CD14-positive monocyte (primary cell): ENCODE results near the gene ACY1. TPM values are rescaled to one million over a fixed set of nuclear protein-coding genes. Genes with fewer than 3 reads are reported as not detected.

Experiments
- DNase-seq, 3 donors: peaks; one replicate each; pipeline ENCODE4 v3.0.0-alpha.2; 2011 to 2022
- H2AFZ ChIP-seq: 2 replicates; pipeline ENCODE4 v1.6.0; 2012; ENCODE audit warnings: mild to moderate bottlenecking, low read depth, low read length, inconsistent platforms; ENCODE audit not compliant: insufficient read depth, poor library complexity, severe bottlenecking
- H3K27ac ChIP-seq, 2 donors: 1 replicate in 1 of 2; 2 replicates in 1 of 2; pipeline ENCODE4 v1.5.1; 2012 to 2013; ENCODE audit warnings: low read length in 2 of 2, control low read depth in 1 of 2, inconsistent platforms in 1 of 2, low read depth in 1 of 2, mild to moderate bottlenecking in 1 of 2
- H3K27me3 ChIP-seq, 2 donors: one replicate each; pipeline versions ENCODE4 v1.6.0 to v1.6.1; 2011 to 2013; ENCODE audit warnings: low read length in 2 of 2; ENCODE audit not compliant: control insufficient read depth in 2 of 2, insufficient read depth in 2 of 2
- H3K36me3 ChIP-seq, 2 donors: replicated peaks in 1 of 2; 1 replicate in 1 of 2; 2 replicates in 1 of 2; pipeline versions ENCODE4 v1.5.1 to v1.6.1; 2012 to 2013; ENCODE audit warnings: low read length in 2 of 2, control low read depth in 1 of 2, inconsistent platforms in 1 of 2, mild to moderate bottlenecking in 1 of 2; ENCODE audit not compliant: insufficient read depth in 2 of 2, control insufficient read depth in 1 of 2
- H3K4me1 ChIP-seq, 2 donors: 1 replicate in 1 of 2; 2 replicates in 1 of 2; pipeline versions ENCODE4 v1.5.1 to v1.6.1; 2012 to 2013; ENCODE audit warnings: low read length in 2 of 2, control low read depth in 1 of 2, inconsistent platforms in 1 of 2, mild to moderate bottlenecking in 1 of 2, moderate library complexity in 1 of 2; ENCODE audit not compliant: insufficient read depth in 2 of 2, control insufficient read depth in 1 of 2
- H3K4me2 ChIP-seq: replicated peaks from 2 replicates; pipeline ENCODE3; 2012; ENCODE audit warnings: low read length, moderate library complexity, mild to moderate bottlenecking; ENCODE audit not compliant: poor library complexity, severe bottlenecking; ENCODE audit errors: extremely low read depth
- H3K4me3 ChIP-seq, 3 experiments: fragments of 200-600 bp in 1 of 3; sonication (generic) in 1 of 3; replicated peaks in 1 of 3; 1 replicate in 2 of 3; 2 replicates in 1 of 3; pipeline ENCODE4 v1.5.1; 2011 to 2013; ENCODE audit warnings: low read length in 3 of 3, mild to moderate bottlenecking in 3 of 3, control low read depth in 2 of 3, low read depth in 2 of 3, inconsistent platforms in 1 of 3, moderate library complexity in 1 of 3
- H3K79me2 ChIP-seq: 2 replicates; pipeline ENCODE4 v1.6.0; 2012; ENCODE audit warnings: mild to moderate bottlenecking, control low read depth, inconsistent platforms, low read length, moderate library complexity; ENCODE audit not compliant: insufficient read depth
- H3K9ac ChIP-seq: 2 replicates; pipeline ENCODE4 v1.6.0; 2017; ENCODE audit warnings: low read length, mild to moderate bottlenecking; ENCODE audit not compliant: insufficient read depth, poor library complexity, severe bottlenecking
- H3K9me3 ChIP-seq, 2 donors: replicated peaks in 1 of 2; 1 replicate in 1 of 2; 2 replicates in 1 of 2; pipeline versions ENCODE4 v1.5.1 to v1.6.1; 2012 to 2013; ENCODE audit warnings: low read length in 2 of 2, control low read depth in 1 of 2; ENCODE audit not compliant: control insufficient read depth in 1 of 2, insufficient read depth in 1 of 2
- H4K20me1 ChIP-seq: 2 replicates; pipeline ENCODE4 v1.6.0; 2012; ENCODE audit warnings: mild to moderate bottlenecking, low read length, control low read depth, moderate library complexity; ENCODE audit not compliant: insufficient read depth
- H3K27ac Mint-ChIP-seq, 7 donors: one replicate each; pipeline ENCODE4 v1.8.0; 2020; ENCODE audit warnings: mild to moderate bottlenecking in 7 of 7, mixed read lengths in 7 of 7, moderate library complexity in 6 of 7, inconsistent platforms in 2 of 7
- H3K27me3 Mint-ChIP-seq, 3 donors: one replicate each; pipeline ENCODE4 v1.8.0; 2021 to 2022; ENCODE audit warnings: low read depth in 3 of 3, mild to moderate bottlenecking in 3 of 3, mixed read lengths in 3 of 3, moderate library complexity in 3 of 3, inconsistent platforms in 1 of 3
- H3K36me3 Mint-ChIP-seq, 2 donors: one replicate each; pipeline ENCODE4 v1.8.0; 2020; ENCODE audit warnings: mixed read lengths in 2 of 2, inconsistent platforms in 1 of 2, mild to moderate bottlenecking in 1 of 2
- H3K4me1 Mint-ChIP-seq: one replicate; pipeline ENCODE4 v1.8.0; 2020; ENCODE audit warnings: mild to moderate bottlenecking, mixed read lengths
- H3K4me3 Mint-ChIP-seq, 2 donors: one replicate each; pipeline ENCODE4 v1.8.0; 2020; ENCODE audit warnings: mild to moderate bottlenecking in 2 of 2, mixed read lengths in 2 of 2, moderate library complexity in 1 of 2
- H3K9me3 Mint-ChIP-seq, 7 donors: one replicate each; pipeline ENCODE4 v1.8.0; 2020 to 2022; ENCODE audit warnings: mixed read lengths in 7 of 7, mild to moderate bottlenecking in 6 of 7, moderate library complexity in 6 of 7, inconsistent platforms in 2 of 7
- WGBS: methylation state at CpG from one replicate; pipeline ENCODE4 v1.1.5; 2013; ENCODE audit warnings: missing lambda C conversion rate; ENCODE audit not compliant: insufficient coverage; 5-methylcytosine and 5-hydroxymethylcytosine counted together
- intact Hi-C, 2 donors: fragments of 100-400 bp; cut with micrococcal nuclease; formaldehyde crosslinking; loops; one replicate each; pipeline versions ENCODE4 v1.15.0 to v1.15.1; 2023
- polyA plus RNA-seq, 3 donors: library from polyadenylated mRNA; depleted of rRNA in 1 of 3; unstranded in 2 of 3; stranded (reverse) in 1 of 3; fragments of 300-500 nt in 2 of 3; fragments of >200 nt in 1 of 3; fragmentation: Illumina TruSeq in 2 of 3; gene quantifications; 1 replicate in 2 of 3; 2 replicates in 1 of 3; pipeline ENCODE4 v1.2.3, GENCODE V29; 2012 to 2021
- TF ChIP-seq, protein P1 (sequence below): fragments of 200-600 bp; IDR thresholded peaks from one replicate; pipeline ENCODE4 v1.8.0; 2022; ENCODE audit warnings: antibody characterized with exemption, mild to moderate bottlenecking

The ACY1 gene
- polyA plus RNA-seq, 3 donors = 13.3 to 18.0 (median 14.5) TPM

DNA sequence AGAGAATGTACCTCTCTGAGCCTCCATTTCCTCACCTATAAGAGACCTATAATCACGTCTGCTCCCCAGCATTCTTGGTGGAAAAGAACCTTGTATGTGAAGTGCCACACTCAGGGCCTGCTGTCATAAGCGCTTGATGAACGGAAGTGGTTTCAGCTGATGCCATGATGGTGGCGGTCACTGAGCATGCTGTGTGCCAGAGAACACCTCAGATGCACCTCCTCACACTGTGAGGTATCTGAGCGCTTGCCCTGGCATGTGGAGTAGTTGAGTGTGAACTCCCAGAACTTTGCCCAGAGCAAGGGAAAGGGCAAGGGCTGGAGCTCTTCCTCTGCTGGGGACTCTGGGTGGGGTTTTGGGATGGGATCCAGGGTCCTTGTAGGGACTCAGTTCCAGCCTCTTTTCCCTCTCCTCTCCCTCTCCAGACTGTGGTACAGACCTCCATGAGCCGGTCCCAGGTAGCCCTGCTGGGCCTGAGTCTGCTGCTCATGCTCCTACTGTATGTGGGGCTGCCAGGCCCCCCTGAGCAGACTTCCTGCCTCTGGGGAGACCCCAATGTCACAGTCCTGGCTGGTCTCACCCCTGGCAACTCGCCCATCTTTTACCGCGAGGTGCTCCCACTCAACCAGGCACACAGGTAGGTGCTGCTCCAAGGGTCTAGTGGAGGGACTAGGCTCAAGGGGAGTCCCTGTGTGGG lies 5.7 kb upstream of the ACY1 start:
- H3K4me1 Mint-ChIP-seq = peaks cover 45% of the 10 kb centered on the region
- DNase-seq = no peak
- H3K79me2 ChIP-seq = peaks cover 5% of the 10 kb centered on the region
- peaks cover 34 to 40% of the 10 kb centered on the region in 2 donors for H3K4me1 ChIP-seq
- H3K27me3 ChIP-seq = no peaks in the 10 kb centered on the region
- TF ChIP-seq, protein P1, sequence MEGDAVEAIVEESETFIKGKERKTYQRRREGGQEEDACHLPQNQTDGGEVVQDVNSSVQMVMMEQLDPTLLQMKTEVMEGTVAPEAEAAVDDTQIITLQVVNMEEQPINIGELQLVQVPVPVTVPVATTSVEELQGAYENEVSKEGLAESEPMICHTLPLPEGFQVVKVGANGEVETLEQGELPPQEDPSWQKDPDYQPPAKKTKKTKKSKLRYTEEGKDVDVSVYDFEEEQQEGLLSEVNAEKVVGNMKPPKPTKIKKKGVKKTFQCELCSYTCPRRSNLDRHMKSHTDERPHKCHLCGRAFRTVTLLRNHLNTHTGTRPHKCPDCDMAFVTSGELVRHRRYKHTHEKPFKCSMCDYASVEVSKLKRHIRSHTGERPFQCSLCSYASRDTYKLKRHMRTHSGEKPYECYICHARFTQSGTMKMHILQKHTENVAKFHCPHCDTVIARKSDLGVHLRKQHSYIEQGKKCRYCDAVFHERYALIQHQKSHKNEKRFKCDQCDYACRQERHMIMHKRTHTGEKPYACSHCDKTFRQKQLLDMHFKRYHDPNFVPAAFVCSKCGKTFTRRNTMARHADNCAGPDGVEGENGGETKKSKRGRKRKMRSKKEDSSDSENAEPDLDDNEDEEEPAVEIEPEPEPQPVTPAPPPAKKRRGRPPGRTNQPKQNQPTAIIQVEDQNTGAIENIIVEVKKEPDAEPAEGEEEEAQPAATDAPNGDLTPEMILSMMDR = no peak
- 77% methylated on average over 5 of the region's 9 CpGs for WGBS
- no peaks in the 10 kb centered on the region for H3K36me3 ChIP-seq
- no peak overlapping the region for H3K27ac Mint-ChIP-seq
- peak overlapping the region in 1 of 2 donors; percentile 47 for H3K4me3 Mint-ChIP-seq
- no peaks in the 10 kb centered on the region for H4K20me1 ChIP-seq
- H3K4me3 ChIP-seq = no peak overlapping the region
- H3K9me3 ChIP-seq = no peaks in the 10 kb centered on the region
- peaks cover 0 to 2% (median 0%) of the 10 kb centered on the region in 7 donors for H3K9me3 Mint-ChIP-seq
- peaks cover 0 to 4% (median 3%) of the 10 kb centered on the region in 3 donors for H3K27me3 Mint-ChIP-seq
- no peak overlapping the region for H3K27ac ChIP-seq
- H3K4me2 ChIP-seq = no peak overlapping the region
- no peak overlapping the region for H2AFZ ChIP-seq
- H3K36me3 Mint-ChIP-seq = peaks cover 0 to 7% of the 10 kb centered on the region in 2 donors
- intact Hi-C loops = no loop called here
- H3K9ac ChIP-seq = no peak overlapping the region

DNA sequence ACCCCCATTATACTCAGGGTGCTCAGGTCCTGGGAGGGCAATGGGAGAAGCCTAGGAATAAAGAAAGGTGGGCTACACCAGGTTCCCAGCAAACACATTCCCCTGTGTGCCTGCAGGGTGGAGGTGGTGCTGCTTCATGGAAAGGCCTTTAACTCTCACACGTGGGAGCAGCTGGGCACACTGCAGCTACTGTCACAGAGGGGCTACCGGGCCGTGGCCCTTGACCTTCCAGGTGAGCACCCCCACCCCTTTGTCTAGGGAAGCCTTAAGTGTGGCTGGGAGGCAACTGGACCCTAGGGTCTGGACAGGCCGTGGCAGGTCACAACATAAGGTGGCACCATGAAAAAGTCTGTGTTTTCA lies 5.2 kb upstream of the ACY1 start:
- H3K27me3 Mint-ChIP-seq = peaks cover 0 to 4% (median 3%) of the 10 kb centered on the region in 3 donors
- WGBS = no CpG with 5 or more reads among the region's 4 CpGs
- no peak overlapping the region for H3K9ac ChIP-seq
- no peak overlapping the region for H3K27ac Mint-ChIP-seq
- H3K4me1 ChIP-seq = peaks cover 36 to 44% of the 10 kb centered on the region in 2 donors
- no peak for DNase-seq
- H2AFZ ChIP-seq = no peak overlapping the region
- H4K20me1 ChIP-seq = no peaks in the 10 kb centered on the region
- H3K4me2 ChIP-seq = no peak overlapping the region
- no peaks in the 10 kb centered on the region for H3K27me3 ChIP-seq
- H3K27ac ChIP-seq = no peak overlapping the region
- no peak overlapping the region for H3K4me3 Mint-ChIP-seq
- H3K79me2 ChIP-seq = peaks cover 5% of the 10 kb centered on the region
- H3K36me3 ChIP-seq = no peaks in the 10 kb centered on the region
- H3K4me1 Mint-ChIP-seq = peaks cover 48% of the 10 kb centered on the region
- intact Hi-C loops = no loop called here
- peaks cover 0 to 7% of the 10 kb centered on the region in 2 donors for H3K36me3 Mint-ChIP-seq
- peaks cover 0 to 2% (median 0%) of the 10 kb centered on the region in 7 donors for H3K9me3 Mint-ChIP-seq
- no peak overlapping the region for H3K4me3 ChIP-seq
- TF ChIP-seq, protein P1 = no peak
- no peaks in the 10 kb centered on the region for H3K9me3 ChIP-seq
